ENCODE measurements around the gene ZNF420. TPM values are rescaled to one million over a fixed set of nuclear protein-coding genes. Genes with fewer than 3 reads are reported as not detected.

Gene ZNF420
- total RNA-seq, 1 donor from 2014 or later: 6.5 TPM

- intact Hi-C loops (cut with DNase I): no loop called here
These were observed 50.0 kb downstream of the ZNF420 start for GRCh38 chr19:37127999-37128820.

DNA sequence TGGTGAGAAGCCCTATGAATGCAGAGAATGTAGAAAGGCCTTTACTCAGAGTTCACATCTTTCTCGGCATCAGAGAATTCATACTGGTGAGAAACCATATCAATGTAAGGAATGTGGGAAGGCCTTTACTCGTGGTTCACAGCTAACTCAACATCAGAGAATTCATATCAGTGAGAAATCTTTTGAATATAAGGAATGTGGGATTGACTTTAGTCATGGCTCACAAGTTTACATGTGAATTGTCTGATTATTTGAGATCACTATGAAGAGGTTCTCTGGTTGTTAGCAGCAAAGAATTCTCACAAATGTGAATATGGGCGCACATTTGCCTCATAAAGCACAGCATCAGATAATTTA is 50.6 kb downstream of the ZNF420 start:
- DNase-seq (ENCODE audit: low spot score): no peak
- intact Hi-C loops (cut with DNase I): no loop called here

More at GRCh38 chr19:37127999-37128820, 50.0 kb downstream of the ZNF420 start:
- DNase-seq (ENCODE audit: low spot score): no peak

GRCh38 chr19:37136111-37136510 is 57.9 kb downstream of the ZNF420 start:
- intact Hi-C loops (cut with DNase I): no loop called here
- DNase-seq (ENCODE audit: low spot score): no peak

DNA sequence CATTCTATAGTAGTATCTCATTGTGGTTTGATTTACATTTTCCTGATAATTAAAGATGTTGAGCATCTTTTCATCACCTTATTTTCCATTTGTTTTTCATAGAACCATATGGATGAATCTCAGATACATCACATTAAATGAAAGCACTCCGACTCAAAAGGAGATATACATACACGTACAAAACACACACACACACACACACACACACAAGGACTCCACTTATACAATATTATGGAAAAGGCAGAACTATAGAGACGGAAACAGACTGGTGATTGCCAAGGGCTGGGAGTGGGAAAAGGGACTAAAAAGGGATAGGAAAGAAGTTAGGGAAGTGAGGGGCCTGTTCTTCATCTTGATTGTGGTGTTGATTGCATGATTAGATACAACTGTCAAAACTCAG is 70.0 kb downstream of the ZNF420 start:
- DNase-seq (ENCODE audit: low spot score): no peak
- intact Hi-C loops (cut with DNase I): no loop called here

DNA sequence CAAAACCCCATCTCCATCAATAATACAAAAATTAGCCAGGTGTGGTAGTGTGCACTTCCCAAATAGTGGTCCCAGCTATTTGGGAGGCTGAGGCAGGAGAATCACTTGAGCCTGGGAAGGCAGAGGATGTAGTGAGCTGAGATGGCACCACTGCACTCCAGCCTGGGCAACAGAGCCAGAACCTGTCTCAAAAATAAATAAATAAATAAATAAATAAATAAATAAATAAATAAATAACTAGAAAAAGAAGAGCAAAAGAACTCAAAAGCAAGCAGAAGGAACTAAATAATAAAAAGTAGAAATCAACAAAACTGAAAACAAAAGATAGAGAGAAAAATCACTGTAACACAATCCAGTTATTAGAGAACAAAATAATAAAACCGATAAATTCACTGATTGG is 81.9 kb downstream of the ZNF420 start:
- intact Hi-C loops (cut with DNase I): no loop called here
- DNase-seq (ENCODE audit: low spot score): no peak

DNA sequence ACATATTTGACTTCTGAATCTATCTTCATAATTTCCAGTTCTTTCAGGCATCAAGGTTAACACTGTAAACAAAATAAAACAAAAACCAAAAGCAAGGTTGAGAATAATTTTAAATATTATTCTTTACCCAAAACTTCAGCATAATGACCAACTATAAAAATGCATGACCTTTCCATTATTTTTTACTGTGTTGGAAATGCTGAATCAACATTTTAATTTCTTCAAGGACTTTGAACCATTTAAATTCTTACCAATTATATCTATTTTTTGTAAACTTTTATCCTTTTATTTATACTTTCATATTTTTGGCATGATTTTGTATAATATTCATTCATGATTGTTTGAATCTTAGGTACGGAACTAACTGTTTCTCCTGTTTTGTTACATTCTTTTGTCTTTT is 87.4 kb downstream of the ZNF420 start:
- intact Hi-C loops (cut with DNase I): no loop called here
- no peak for DNase-seq (ENCODE audit: low spot score)

DNA sequence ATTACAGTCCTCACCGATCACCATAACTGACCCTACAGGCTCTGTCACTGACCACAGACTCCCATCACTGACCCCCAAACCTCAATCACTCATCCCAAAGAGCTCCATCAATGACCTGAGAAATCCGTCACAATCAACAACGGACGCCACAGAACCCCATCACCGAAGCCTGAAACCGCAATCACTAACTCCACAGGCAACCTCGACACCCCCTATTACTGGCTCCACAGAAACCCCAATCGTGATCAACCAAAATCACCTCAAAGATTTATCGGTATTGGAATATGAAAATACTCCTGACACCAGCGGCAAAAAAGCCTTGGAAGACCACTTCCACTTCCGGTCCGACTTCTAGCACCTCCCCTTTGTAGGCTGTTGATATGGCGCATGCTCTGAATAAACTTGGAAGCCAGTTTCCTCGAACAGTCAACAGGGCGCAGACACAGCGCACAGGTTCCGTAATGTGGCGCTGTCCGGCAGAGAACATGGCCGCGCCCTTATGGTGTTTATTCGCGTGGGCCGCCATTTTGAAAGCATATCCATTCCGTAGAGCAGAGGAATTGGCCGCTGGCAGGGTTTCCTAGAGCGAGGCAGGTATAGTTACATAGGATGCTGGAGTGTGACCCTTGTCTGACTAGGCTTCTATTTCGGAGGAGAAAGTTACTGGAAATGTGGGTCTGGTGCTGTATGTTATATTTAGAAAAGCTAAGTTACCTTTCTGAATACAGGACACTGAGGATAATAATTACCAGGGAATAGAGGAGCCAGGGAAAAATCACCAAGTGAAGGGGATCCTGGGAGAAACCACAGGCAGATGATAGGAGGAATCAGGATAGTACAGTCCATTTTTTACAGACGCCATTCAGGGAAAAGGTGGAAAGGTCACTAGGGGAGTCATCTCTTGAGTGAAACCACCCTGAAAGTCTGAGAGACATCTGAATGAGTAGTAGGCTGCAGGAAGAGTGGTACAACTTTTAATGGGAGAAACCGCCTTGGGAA is 94.4 kb downstream of the ZNF420 start, which contains the start of gene ZNF585A:
Gene ZNF585A, minus strand, starts transcription at position 328 of the 999 bp plus-strand sequence. CDS start 2,785 bp downstream, outside the sequence.
- peak; percentile 95 for DNase-seq (ENCODE audit: low spot score)
- intact Hi-C loops (cut with DNase I): loop anchor here (5.0 kb wide), 3 partner anchors 45 to 200 kb away; partner anchors contain the start of genes ZNF383 and ZNF420

Other genes with a start within 250 kb of the ZNF420 start
- 7.8 TPM for gene ZNF790, start 240.0 kb upstream of the ZNF420 start, total RNA-seq
- gene ZNF345, start 227.6 kb upstream of the ZNF420 start, total RNA-seq: 2.7 TPM
- gene ZNF829, start 162.1 kb upstream of the ZNF420 start, total RNA-seq: 2.8 TPM
- 7.1 TPM for gene ZNF568, start 162.1 kb upstream of the ZNF420 start, total RNA-seq
- 12.2 TPM for gene ZNF585A, start 94.3 kb downstream of the ZNF420 start, total RNA-seq
- 12.9 TPM for gene ZNF585B, start 132.1 kb downstream of the ZNF420 start, total RNA-seq
- gene ZNF383, start 139.8 kb downstream of the ZNF420 start, total RNA-seq: 9.2 TPM